ENCODE results near the gene THSD7A.

GRCh38 chr7:11817111-11817740 lies 14.8 kb downstream of the THSD7A start:
- no peak for TF ChIP-seq CTCF (IDR thresholded peaks at IDR 0.05)
- no peak for TF ChIP-seq EZH2 (IDR thresholded peaks at IDR 0.05)
- no peak for TF ChIP-seq EZH2phosphoT487 (IDR thresholded peaks at IDR 0.05)

Measured in neural progenitor cell (in vitro differentiated cells).